NCI-H1694 treated with DMSO at 0.1 percent for 48 hours (cell line): Measurements from ENCODE around the gene TEX12.

Source experiments
- DNase-seq: peaks from one replicate; lab custom pipeline; 2025; lab: John Stamatoyannopoulos, UW

TEX12 gene

DNA sequence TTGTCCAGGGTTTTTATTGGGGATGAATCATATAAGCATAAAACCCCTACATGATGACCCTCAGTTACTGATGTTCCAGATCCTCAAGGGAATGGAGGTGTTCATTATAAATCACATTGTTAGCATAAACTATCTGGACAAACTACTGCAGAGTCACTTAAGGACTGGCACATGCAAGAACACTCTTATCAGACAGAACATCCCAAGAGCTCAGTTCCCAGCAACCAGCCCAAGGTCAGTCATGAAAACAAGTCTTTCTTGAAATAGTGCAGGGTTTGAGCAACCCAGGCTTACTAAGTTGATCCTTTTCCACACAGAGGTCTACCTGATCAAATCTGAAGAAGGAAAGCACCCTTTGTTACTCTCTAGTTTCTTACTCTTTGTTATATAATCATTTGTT is 45.5 kb downstream of the TEX12 start:
- DNase-seq, result no peak

DNA sequence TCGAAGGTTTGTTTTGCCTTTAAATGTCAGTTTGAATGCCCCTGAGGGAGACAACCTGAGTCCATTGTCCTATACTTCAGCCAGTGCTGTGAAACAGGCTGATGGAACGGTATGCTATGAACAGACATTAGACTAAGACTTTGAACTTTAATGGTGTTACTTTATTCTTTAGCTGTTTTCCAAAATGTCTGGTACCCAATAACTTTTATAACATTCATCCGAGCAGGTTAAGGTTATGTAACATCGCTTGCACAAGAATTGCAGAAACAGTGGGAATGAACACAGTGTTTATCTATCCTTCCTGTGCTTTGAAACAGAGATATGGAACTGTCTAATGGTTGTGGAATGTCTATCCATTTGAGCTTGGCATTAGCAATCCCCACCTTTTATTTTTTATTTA is 46.6 kb downstream of the TEX12 start:
- no peak for DNase-seq

DNA sequence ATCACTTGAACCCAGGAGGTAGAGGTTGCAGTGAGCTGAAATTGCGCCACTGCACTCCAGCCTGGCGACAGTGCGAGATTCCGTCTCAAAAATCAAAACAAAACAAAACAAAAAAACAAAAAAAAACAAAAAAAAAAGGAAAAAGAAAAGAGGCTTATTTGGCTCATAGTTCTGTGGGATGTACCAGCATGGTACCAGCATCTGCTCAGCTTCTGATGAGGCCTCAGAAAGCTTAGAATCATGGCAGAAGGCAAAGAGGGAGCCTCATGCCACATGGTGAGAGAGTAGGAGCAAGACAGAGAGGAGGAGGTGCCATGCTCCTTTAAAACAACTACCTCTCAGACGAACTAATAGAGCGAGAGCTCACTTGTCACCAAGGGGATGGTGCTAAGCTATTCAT is 48.4 kb downstream of the TEX12 start:
- no peak for DNase-seq

DNA sequence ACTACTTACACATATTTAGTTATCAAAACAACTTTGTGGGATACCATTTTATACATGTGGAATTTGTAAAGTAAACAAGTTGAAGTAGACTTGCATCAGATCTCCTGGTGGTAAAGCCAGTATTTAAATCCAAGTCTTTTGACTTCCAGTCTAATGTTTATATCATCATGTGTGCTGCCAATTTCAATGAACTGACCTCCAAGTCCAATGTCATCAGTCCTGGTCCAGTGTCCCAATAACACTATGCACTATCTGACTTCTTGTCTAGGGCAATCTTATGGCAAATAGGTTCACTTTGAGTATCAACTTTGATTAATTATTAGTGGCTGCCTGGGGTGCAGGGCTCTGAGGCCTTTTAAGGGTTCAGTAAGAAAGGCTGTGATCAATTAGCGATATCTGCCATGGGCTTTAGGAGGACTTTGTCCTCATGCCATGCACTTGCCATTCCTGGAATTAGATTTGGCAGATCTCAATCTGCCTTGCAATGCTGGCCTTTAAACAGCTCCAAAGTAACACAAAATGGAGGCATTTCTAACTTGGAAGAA is 49.5 kb downstream of the TEX12 start:
- no peak for DNase-seq

DNA sequence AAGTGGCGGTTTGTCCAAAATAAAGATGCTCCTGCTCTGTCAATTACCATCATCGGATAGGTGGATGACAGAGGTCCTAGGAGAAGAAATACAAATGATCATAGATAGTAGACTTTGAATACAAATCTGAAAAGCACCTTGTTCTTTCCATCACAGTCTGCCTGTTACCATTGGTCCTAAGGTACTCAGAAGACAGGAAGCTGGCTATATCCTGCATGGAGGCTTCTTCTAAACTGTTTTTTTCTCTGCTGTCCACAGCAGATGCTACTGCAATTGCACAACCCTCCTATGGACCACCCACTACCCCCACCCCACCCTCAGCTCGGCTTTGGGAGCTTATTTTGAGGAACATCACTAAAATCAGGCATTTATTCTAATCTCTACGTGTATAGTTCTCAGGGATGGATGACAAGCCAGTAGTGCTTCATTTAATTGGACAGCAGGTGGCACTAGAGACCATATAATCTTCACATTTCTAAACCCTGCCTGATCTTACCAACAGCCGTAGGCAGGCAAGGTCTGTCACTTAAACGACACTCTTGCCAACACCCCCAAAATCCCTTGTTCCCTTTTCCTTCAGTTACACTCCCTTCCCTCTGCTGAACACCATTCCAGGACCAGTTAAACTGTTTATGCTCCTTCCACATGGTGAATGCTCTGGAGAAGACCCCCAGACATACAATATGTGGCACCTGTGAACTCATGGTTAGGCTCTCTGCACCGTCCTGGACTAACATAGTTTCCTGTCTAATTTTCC is 52.5 kb downstream of the TEX12 start:
- DNase-seq, result peak; percentile 26

DNA sequence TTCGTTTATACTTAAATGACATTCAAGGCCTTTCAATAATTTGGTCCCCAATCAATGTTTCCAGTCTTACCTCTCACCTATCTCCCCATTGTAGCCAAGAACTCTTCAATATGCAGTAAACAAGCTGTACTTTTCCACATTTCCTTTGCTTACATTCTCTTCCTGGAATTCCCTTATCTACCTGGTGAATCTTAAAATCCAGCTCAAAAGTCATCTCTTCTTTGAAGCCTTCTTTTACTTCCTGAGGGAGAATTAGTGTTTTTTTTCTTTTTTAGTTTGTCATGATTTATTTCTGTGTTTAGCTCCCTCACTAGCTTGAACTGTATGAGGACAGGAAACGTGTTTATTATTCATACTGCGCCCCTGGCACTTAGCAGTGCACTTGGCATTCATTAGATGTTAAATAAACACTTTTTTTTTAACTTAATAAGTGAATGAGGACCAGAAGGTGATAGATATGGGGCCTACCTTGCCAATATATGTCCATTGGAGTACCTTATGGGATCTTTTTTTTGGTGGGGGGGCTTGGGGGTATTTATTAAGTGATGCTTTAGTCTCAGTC is 54.2 kb downstream of the TEX12 start:
- no peak for DNase-seq
